Transverse colon (tissue), 4 donors: Measurements from ENCODE around the gene BMP4. TPM values are rescaled to one million over a fixed set of nuclear protein-coding genes. Genes with fewer than 3 reads are reported as not detected.
A peak's percentile ranks its signal among the peaks of the same experiment; 100 is the strongest.

Source experiments
- DNase-seq: peaks from one replicate; pipeline ENCODE4 v3.0.0-alpha.2; 2019
- H3K27ac ChIP-seq, 4 donors: fragments of 200-600 bp; sonication (generic); 2 replicates each; pipeline ENCODE4 v1.5.1; 2016 to 2018; ENCODE audit warnings: inconsistent platforms in 4 of 4
- H3K27me3 ChIP-seq: fragments of 200-600 bp; sonication (generic); 2 replicates; pipeline ENCODE4 v1.5.1; 2017; ENCODE audit warnings: inconsistent platforms
- H3K36me3 ChIP-seq, 4 donors: fragments of 200-600 bp; sonication (generic); 2 replicates each; pipeline ENCODE4 v1.5.1; 2017 to 2019; ENCODE audit warnings: inconsistent platforms in 4 of 4
- H3K4me1 ChIP-seq, 4 donors: fragments of 200-600 bp; sonication (generic); 2 replicates each; pipeline ENCODE4 v1.5.1; 2017 to 2020; ENCODE audit warnings: inconsistent platforms in 4 of 4
- H3K4me3 ChIP-seq, 4 donors: fragments of 200-600 bp; sonication (generic); 1 replicate in 1 of 4; 2 replicates in 3 of 4; pipeline versions ENCODE4 v1.5.1 to v1.6.1; 2017 to 2019; ENCODE audit warnings: inconsistent platforms in 4 of 4
- H3K9me3 ChIP-seq, 2 donors: fragments of 200-600 bp; sonication (generic); 2 replicates each; pipeline ENCODE4 v1.5.1; 2017 to 2019; ENCODE audit warnings: inconsistent platforms in 2 of 2
- EP300 ChIP-seq: sonication (generic); formaldehyde crosslinking; IDR thresholded peaks from one replicate; pipeline ENCODE4 v1.6.1; 2017; ENCODE audit warnings: antibody characterized with exemption, low read depth
- POLR2A ChIP-seq: fragments of 450-650 bp; IDR thresholded peaks from one replicate; pipeline ENCODE4 v1.6.1; 2016; ENCODE audit warnings: antibody characterized with exemption, mild to moderate bottlenecking, moderate library complexity
- POLR2AphosphoS5 ChIP-seq, 3 donors: sonication (generic); formaldehyde crosslinking; IDR thresholded peaks; one replicate each; pipeline ENCODE4 v1.6.1; 2016; ENCODE audit warnings: antibody characterized with exemption in 3 of 3
- WGBS, 2 donors: methylation state at CpG; one replicate each; pipeline ENCODE4 v1.1.5; 2018; ENCODE audit warnings: low coverage in 1 of 2; 5-methylcytosine and 5-hydroxymethylcytosine counted together
- in situ Hi-C, 4 donors: fragments of 200-750 bp; cut with MboI; loops; one replicate each; pipeline versions ENCODE4 v1.15.0 to v1.15.1; 2017; ENCODE audit warnings: low sequenced_read_pairs in 3 of 4, low pct_ligation_motif_present in 1 of 4, low pct_unique_long_range_greater_than_20kb in 1 of 4
- intact Hi-C: fragments of 100-400 bp; cut with DNase I; formaldehyde crosslinking; loops from one replicate; pipeline ENCODE4 v1.15.1; 2023; ENCODE audit warnings: low total_unique reads
- total RNA-seq, 4 donors: library from RNA; depleted of rRNA; stranded (reverse); fragments of >200 nt; gene quantifications; one replicate each; pipeline ENCODE4 v1.1.0, GENCODE V29; 2016
- TF ChIP-seq, protein P1 (sequence below), 5 experiments: fragments of 200-600 bp in 3 of 5; fragments of 450-650 bp in 2 of 5; sonication (generic) in 3 of 5; IDR thresholded peaks; 1 replicate in 2 of 5; 2 replicates in 3 of 5; pipeline ENCODE4 v1.5.1; 2016 to 2017; ENCODE audit warnings: antibody characterized with exemption in 5 of 5, inconsistent platforms in 3 of 5, mild to moderate bottlenecking in 2 of 5, moderate library complexity in 1 of 5

The BMP4 gene
- total RNA-seq: 10 to 100 TPM in 3 of 4 donors, 1 to 10 TPM in 1; 7.2 to 56.5 (median 12.4) TPM

- Histone ChIP-seq H3K36me3 (no peaks in the 10 kb centered on the region), H3K27ac (peak within 1 kb of the TSS; percentile 80 to 89 (median 83)), H3K4me3 (peak within 1 kb of the TSS; percentile 13 to 59 (median 54)), H3K9me3 (no peaks in the 10 kb centered on the region), H3K4me1 (peaks cover 4 to 43% (median 34%) of the 10 kb centered on the region in 4 donors), H3K27me3 (peaks cover 44% of the 10 kb centered on the region)
- no peak for TF ChIP-seq EP300
- peak; percentile 56 to 64 (median 59) for TF ChIP-seq POLR2AphosphoS5 (IDR thresholded peaks at IDR 0.05)
- peak; percentile 55 for TF ChIP-seq POLR2A
- WGBS, 2 donors: 13% methylated on average over 45 of the region's 45 CpGs; no CpG with 5 or more reads in 1 of the 2 donors
- in situ Hi-C loops (loop anchor here in 1 of 4 donors (25.0 kb wide), 1 partner anchor 381 kb away; no protein-coding TSS in a partner anchor), intact Hi-C loops (loop anchor here (10.0 kb wide), 1 partner anchor 218 kb away; no protein-coding TSS in a partner anchor)
- DNase-seq: peak; percentile 77
Observed at GRCh38 chr14:53956427-53957201, at the start of gene BMP4. TSS of gene BMP4 (minus strand) at chr14:53956825. CDS start at chr14:53952222, 4,603 bp downstream.

- Histone ChIP-seq H3K9me3 (no peaks in the 10 kb centered on the region), H3K4me3 (no peak overlapping the region), H3K27ac (no peak overlapping the region), H3K27me3 (no peaks in the 10 kb centered on the region), H3K4me1 (no peaks in the 10 kb centered on the region), H3K36me3 (no peaks in the 10 kb centered on the region)
- in situ Hi-C loops (no loop called here), intact Hi-C loops (no loop called here)
- no peak for DNase-seq
- WGBS, 2 donors: 89% methylated on average over 2 of the region's 2 CpGs; no CpG with 5 or more reads in 1 of the 2 donors
- TF ChIP-seq POLR2A (no peak), POLR2AphosphoS5 (IDR thresholded peaks at IDR 0.05) (no peak)
Observed at GRCh38 chr14:54003064-54003463, 46.4 kb upstream of the BMP4 start.

DNA sequence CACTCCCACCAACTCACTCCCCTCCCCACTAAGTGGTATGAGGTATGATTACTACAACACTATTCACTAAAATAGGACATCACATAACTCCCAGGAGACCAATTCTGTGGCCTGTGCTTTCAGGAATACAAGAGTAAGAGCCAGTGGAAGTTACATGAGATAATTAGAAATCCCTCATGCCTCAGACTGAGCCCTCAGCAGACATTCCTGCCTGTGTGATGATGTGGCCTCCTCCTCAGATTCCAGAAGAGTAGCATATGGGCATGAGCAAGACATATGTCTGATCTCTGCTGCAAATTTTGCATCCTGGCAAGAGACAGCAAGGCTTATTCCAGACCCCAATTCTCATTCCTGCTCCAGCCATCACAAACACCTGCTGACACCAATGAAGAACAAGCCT, 46.0 kb upstream of the BMP4 start:
- Histone ChIP-seq H3K4me1 (no peaks in the 10 kb centered on the region), H3K27me3 (no peaks in the 10 kb centered on the region), H3K36me3 (no peaks in the 10 kb centered on the region), H3K4me3 (no peak overlapping the region), H3K9me3 (no peaks in the 10 kb centered on the region), H3K27ac (no peak overlapping the region)
- in situ Hi-C loops: no loop called here
- TF ChIP-seq POLR2AphosphoS5 (IDR thresholded peaks at IDR 0.05): no peak
- TF ChIP-seq, protein P1, sequence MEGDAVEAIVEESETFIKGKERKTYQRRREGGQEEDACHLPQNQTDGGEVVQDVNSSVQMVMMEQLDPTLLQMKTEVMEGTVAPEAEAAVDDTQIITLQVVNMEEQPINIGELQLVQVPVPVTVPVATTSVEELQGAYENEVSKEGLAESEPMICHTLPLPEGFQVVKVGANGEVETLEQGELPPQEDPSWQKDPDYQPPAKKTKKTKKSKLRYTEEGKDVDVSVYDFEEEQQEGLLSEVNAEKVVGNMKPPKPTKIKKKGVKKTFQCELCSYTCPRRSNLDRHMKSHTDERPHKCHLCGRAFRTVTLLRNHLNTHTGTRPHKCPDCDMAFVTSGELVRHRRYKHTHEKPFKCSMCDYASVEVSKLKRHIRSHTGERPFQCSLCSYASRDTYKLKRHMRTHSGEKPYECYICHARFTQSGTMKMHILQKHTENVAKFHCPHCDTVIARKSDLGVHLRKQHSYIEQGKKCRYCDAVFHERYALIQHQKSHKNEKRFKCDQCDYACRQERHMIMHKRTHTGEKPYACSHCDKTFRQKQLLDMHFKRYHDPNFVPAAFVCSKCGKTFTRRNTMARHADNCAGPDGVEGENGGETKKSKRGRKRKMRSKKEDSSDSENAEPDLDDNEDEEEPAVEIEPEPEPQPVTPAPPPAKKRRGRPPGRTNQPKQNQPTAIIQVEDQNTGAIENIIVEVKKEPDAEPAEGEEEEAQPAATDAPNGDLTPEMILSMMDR (IDR thresholded peaks at IDR 0.05): no peak
- no peak for TF ChIP-seq EP300
- no peak for TF ChIP-seq POLR2A
- no peak for DNase-seq
- intact Hi-C loops: no loop called here

DNA sequence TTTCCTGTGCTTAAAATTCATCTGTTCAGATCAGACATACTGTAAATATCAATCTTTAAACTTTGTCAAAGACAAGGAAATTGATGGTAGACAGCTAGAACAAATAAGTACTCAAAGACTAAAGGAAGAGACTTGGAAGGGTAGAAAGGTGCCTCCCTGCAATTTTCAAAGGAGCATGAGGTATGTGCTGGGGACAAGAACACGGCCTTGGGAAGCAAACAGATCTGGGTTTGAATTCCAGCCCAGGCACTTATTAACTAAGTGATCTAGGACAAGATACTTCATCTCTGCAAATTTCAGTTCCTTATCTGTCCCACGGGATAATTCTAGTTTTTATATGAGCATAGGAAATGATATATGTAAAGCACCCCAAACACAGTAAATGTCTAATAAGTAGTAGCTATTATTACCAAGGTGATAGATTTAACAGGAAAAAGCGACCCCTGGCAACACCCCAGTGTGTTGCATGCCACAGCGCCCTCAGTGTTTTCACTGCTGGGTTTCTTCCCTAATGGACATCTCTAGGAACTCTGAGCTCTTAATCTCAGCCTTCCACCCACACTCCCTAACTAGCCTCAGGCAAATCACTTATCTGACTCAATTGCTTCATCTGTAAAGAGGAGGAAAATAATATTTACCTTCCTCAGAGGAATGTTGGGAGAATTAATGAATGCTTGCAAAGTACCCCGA, 44.7 kb upstream of the BMP4 start:
- Histone ChIP-seq H3K4me3 (no peak overlapping the region), H3K4me1 (no peaks in the 10 kb centered on the region), H3K27me3 (no peaks in the 10 kb centered on the region), H3K9me3 (no peaks in the 10 kb centered on the region), H3K27ac (no peak overlapping the region), H3K36me3 (no peaks in the 10 kb centered on the region)
- no peak for DNase-seq
- intact Hi-C loops: no loop called here
- in situ Hi-C loops: no loop called here
- WGBS, 2 donors: 68 to 71% methylated on average over 5 of the region's 5 CpGs
- no peak for TF ChIP-seq POLR2A
- TF ChIP-seq EP300: no peak

DNA sequence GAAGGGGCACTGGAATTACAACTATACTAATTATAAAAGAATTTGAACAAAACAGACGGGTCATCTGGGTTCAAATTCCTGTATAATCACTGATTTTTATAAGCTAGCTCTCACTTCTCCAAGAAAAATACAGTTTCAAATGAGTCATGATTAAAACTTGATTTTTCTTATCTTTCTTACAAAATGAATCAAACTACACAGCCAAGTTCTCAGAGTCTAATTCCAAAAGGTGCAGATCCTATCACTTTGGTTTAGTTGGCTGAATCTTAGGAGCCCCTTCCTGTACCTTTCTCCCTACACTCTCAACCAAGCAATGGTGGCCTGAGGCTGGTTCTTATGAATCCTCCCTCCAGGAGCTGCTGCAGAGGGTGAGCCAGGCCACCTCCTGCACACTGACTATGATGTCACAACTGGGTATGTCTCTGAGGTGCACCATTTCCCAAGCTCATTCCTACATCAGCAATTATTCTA, 43.8 kb upstream of the BMP4 start:
- no peaks in the 10 kb centered on the region for H3K27me3 ChIP-seq
- intact Hi-C loops: no loop called here
- WGBS, 2 donors: 78 to 80% methylated on average over 1 of the region's 1 CpG
- H3K4me1 ChIP-seq: no peaks in the 10 kb centered on the region
- DNase-seq: no peak
- no peak for TF ChIP-seq POLR2A
- no peak for TF ChIP-seq EP300
- TF ChIP-seq, protein P1 (IDR thresholded peaks at IDR 0.05): no peak
- no peak for TF ChIP-seq POLR2AphosphoS5 (IDR thresholded peaks at IDR 0.05)
- no peak overlapping the region for H3K27ac ChIP-seq
- no peak overlapping the region for H3K4me3 ChIP-seq
- H3K9me3 ChIP-seq: no peaks in the 10 kb centered on the region
- in situ Hi-C loops: no loop called here
- H3K36me3 ChIP-seq: no peaks in the 10 kb centered on the region
